Upper lobe of left lung (tissue), 4 donors: ENCODE results near the gene HDAC6.

Experiments used
- CTCF ChIP-seq, 6 experiments: fragments of 450-650 bp in 4 of 6; fragments of 200-600 bp in 2 of 6; sonication (generic) in 2 of 6; IDR thresholded peaks; one replicate each; pipeline ENCODE4 v1.5.1; 2016 to 2019; ENCODE audit warnings: antibody characterized with exemption in 6 of 6
- POLR2A ChIP-seq, 4 donors: fragments of 450-650 bp; IDR thresholded peaks; one replicate each; pipeline ENCODE4 v1.5.1; 2016 to 2017; ENCODE audit warnings: antibody characterized with exemption in 4 of 4, mild to moderate bottlenecking in 2 of 4
- POLR2AphosphoS5 ChIP-seq, 2 donors: sonication (generic); formaldehyde crosslinking; IDR thresholded peaks; one replicate each; pipeline ENCODE4 v1.5.1; 2017; ENCODE audit warnings: antibody characterized with exemption in 2 of 2

- TF ChIP-seq CTCF (IDR thresholded peaks at IDR 0.05), result no peak
- TF ChIP-seq POLR2A (IDR thresholded peaks at IDR 0.05), result no peak
- no peak for TF ChIP-seq POLR2AphosphoS5 (IDR thresholded peaks at IDR 0.05)
These were observed 11.4 kb upstream of the HDAC6 start for GRCh38 chrX:48790477-48790876.
